ENCODE results near the gene NUDT9.
"Not testable (repeated sequence)": the region's sequence is repeated elsewhere in the genome, so short reads cannot be mapped to it uniquely, and the experiment has no call there.

Gene NUDT9

GRCh38 chr4:87490664-87491369 is 68.4 kb downstream of the NUDT9 start:
- Histone ChIP-seq H3K9ac (no peak overlapping the region), H3K9me3 (replicated peaks in 1 of 11) (peaks cover 0 to 15% (median 0%) of the 10 kb centered on the region in 11 experiments; a peak in 6 of 22 replicates), H3K27ac (no peak overlapping the region), H4K20me1 (no peaks in the 10 kb centered on the region), H3K4me1 (no peaks in the 10 kb centered on the region), H3K27me3 (no peaks in the 10 kb centered on the region), H3K36me3 (no peaks in the 10 kb centered on the region; a peak in 1 of 22 replicates), H3K4me2 (no peak overlapping the region), H3K4me3 (no peak overlapping the region)
- no peak for TF ChIP-seq Cebpa-rat (IDR thresholded peaks at IDR 0.05)

- H3K27me3 ChIP-seq = no peaks in the 10 kb centered on the region
- peaks cover 0 to 15% (median 0%) of the 10 kb centered on the region in 11 experiments; a peak in 6 of 22 replicates for H3K9me3 ChIP-seq (replicated peaks in 1 of 11)
- H3K4me1 ChIP-seq = no peaks in the 10 kb centered on the region
- H3K36me3 ChIP-seq = no peaks in the 10 kb centered on the region; a peak in 1 of 22 replicates
- H3K9ac ChIP-seq = no peak overlapping the region
- H4K20me1 ChIP-seq = no peaks in the 10 kb centered on the region
- no peak overlapping the region for H3K27ac ChIP-seq
- TF ChIP-seq Cebpa-rat (IDR thresholded peaks at IDR 0.05) = no peak
- H3K4me3 ChIP-seq = no peak overlapping the region
- H3K4me2 ChIP-seq = no peak overlapping the region
Measured at GRCh38 chr4:87491436-87491835, 69.1 kb downstream of the NUDT9 start.

- H3K27ac ChIP-seq, H3K27me3 ChIP-seq, H3K4me3 ChIP-seq, H3K36me3 ChIP-seq, H3K4me2 ChIP-seq, H4K20me1 ChIP-seq, H3K4me1 ChIP-seq, H3K9ac ChIP-seq: not testable (repeated sequence)
- peaks cover 0 to 15% (median 0%) of the 10 kb centered on the region in 11 experiments; a peak in 6 of 22 replicates for H3K9me3 ChIP-seq (replicated peaks in 1 of 11)
Measured at GRCh38 chr4:87491851-87492250, 69.5 kb downstream of the NUDT9 start.

- no peak overlapping the region for H3K4me2 ChIP-seq
- H3K27me3 ChIP-seq = no peaks in the 10 kb centered on the region
- H3K27ac ChIP-seq = no peak overlapping the region
- no peaks in the 10 kb centered on the region for H4K20me1 ChIP-seq
- H3K4me3 ChIP-seq = no peak overlapping the region
- no peak for TF ChIP-seq Cebpa-rat (IDR thresholded peaks at IDR 0.05)
- peaks cover 0 to 13% (median 0%) of the 10 kb centered on the region in 11 experiments; a peak in 6 of 22 replicates for H3K9me3 ChIP-seq (replicated peaks in 1 of 11)
- H3K4me1 ChIP-seq = no peaks in the 10 kb centered on the region
- H3K9ac ChIP-seq = no peak overlapping the region
- H3K36me3 ChIP-seq = no peaks in the 10 kb centered on the region; a peak in 1 of 22 replicates
Measured at GRCh38 chr4:87493115-87493514, 70.7 kb downstream of the NUDT9 start.

- H4K20me1 ChIP-seq = no peaks in the 10 kb centered on the region
- no peak for TF ChIP-seq Cebpa-rat (IDR thresholded peaks at IDR 0.05)
Measured at GRCh38 chr4:87497159-87497558, 74.8 kb downstream of the NUDT9 start.

GRCh38 chr4:87497578-87497977 is 75.2 kb downstream of the NUDT9 start:
- H3K9ac ChIP-seq = no peak overlapping the region
- no peak for TF ChIP-seq Cebpa-rat (IDR thresholded peaks at IDR 0.05)
- no peaks in the 10 kb centered on the region for H3K36me3 ChIP-seq
- H3K27me3 ChIP-seq = no peaks in the 10 kb centered on the region
- H3K27ac ChIP-seq = no peak overlapping the region
- H3K9me3 ChIP-seq (replicated peaks in 1 of 11) = no peaks in the 10 kb centered on the region; a peak in 1 of 22 replicates
- H4K20me1 ChIP-seq = no peaks in the 10 kb centered on the region
- H3K4me2 ChIP-seq = no peak overlapping the region
- no peaks in the 10 kb centered on the region for H3K4me1 ChIP-seq
- no peak overlapping the region for H3K4me3 ChIP-seq

More at GRCh38 chr4:87497159-87497558, 74.8 kb downstream of the NUDT9 start:
- no peaks in the 10 kb centered on the region for H3K27me3 ChIP-seq
- H3K4me3 ChIP-seq = no peak overlapping the region
- no peak overlapping the region for H3K9ac ChIP-seq
- H3K36me3 ChIP-seq = no peaks in the 10 kb centered on the region
- no peak overlapping the region for H3K27ac ChIP-seq
- H3K9me3 ChIP-seq (replicated peaks in 1 of 11) = no peaks in the 10 kb centered on the region; a peak in 1 of 22 replicates
- H3K4me1 ChIP-seq = no peaks in the 10 kb centered on the region
- H3K4me2 ChIP-seq = no peak overlapping the region

GRCh38 chr4:87498446-87498900 is 76.1 kb downstream of the NUDT9 start:
- H3K4me2 ChIP-seq = no peak overlapping the region

GRCh38 chr4:87499403-87500091 is 77.2 kb downstream of the NUDT9 start:
- Histone ChIP-seq H3K4me1 (no peaks in the 10 kb centered on the region), H3K4me2 (no peak overlapping the region), H3K27me3 (no peaks in the 10 kb centered on the region), H3K9me3 (replicated peaks in 1 of 11) (no peaks in the 10 kb centered on the region), H3K27ac (no peak overlapping the region), H3K4me3 (no peak overlapping the region), H4K20me1 (no peaks in the 10 kb centered on the region), H3K36me3 (no peaks in the 10 kb centered on the region), H3K9ac (no peak overlapping the region)
- TF ChIP-seq Cebpa-rat (IDR thresholded peaks at IDR 0.05) = no peak

More at GRCh38 chr4:87498446-87498900, 76.1 kb downstream of the NUDT9 start:
- Histone ChIP-seq H3K27ac (no peak overlapping the region), H3K9me3 (replicated peaks in 1 of 11) (no peaks in the 10 kb centered on the region), H4K20me1 (no peaks in the 10 kb centered on the region), H3K4me3 (no peak overlapping the region), H3K27me3 (no peaks in the 10 kb centered on the region), H3K9ac (no peak overlapping the region), H3K4me1 (no peaks in the 10 kb centered on the region), H3K36me3 (no peaks in the 10 kb centered on the region)
- TF ChIP-seq Cebpa-rat (IDR thresholded peaks at IDR 0.05) = no peak

GRCh38 chr4:87500092-87500462 is 77.7 kb downstream of the NUDT9 start:
- no peak overlapping the region for H3K27ac ChIP-seq
- no peak overlapping the region for H3K4me2 ChIP-seq
- no peaks in the 10 kb centered on the region for H3K36me3 ChIP-seq
- no peaks in the 10 kb centered on the region for H3K4me1 ChIP-seq
- H4K20me1 ChIP-seq = no peaks in the 10 kb centered on the region
- no peaks in the 10 kb centered on the region for H3K27me3 ChIP-seq
- H3K9ac ChIP-seq = no peak overlapping the region
- H3K4me3 ChIP-seq = no peak overlapping the region
- no peak for TF ChIP-seq Cebpa-rat (IDR thresholded peaks at IDR 0.05)
- H3K9me3 ChIP-seq (replicated peaks in 1 of 11) = no peaks in the 10 kb centered on the region
